Skeletal muscle tissue (tissue), 4 donors: Measurements from ENCODE around the gene SLC14A1. TPM values are rescaled to one million over a fixed set of nuclear protein-coding genes. Genes with fewer than 3 reads are reported as not detected.

Experiments used
- H3K27ac ChIP-seq: one replicate; pipeline ENCODE4 v1.7.0; 2013; ENCODE audit warnings: mild to moderate bottlenecking, low read depth, low read length, inconsistent platforms
- H3K27me3 ChIP-seq, 3 donors: one replicate each; pipeline ENCODE4 v1.7.0; 2013; ENCODE audit warnings: low read length in 3 of 3; ENCODE audit not compliant: control insufficient read depth in 3 of 3, insufficient read depth in 3 of 3
- H3K36me3 ChIP-seq, 3 donors: one replicate each; pipeline ENCODE4 v1.7.0; 2013; ENCODE audit warnings: low read length in 3 of 3; ENCODE audit not compliant: control insufficient read depth in 3 of 3, insufficient read depth in 3 of 3
- H3K4me1 ChIP-seq, 3 donors: one replicate each; pipeline ENCODE4 v1.7.0; 2013; ENCODE audit warnings: low read length in 3 of 3, mild to moderate bottlenecking in 3 of 3; ENCODE audit not compliant: control insufficient read depth in 3 of 3, insufficient read depth in 3 of 3
- H3K4me3 ChIP-seq, 3 donors: one replicate each; pipeline ENCODE4 v1.7.0; 2013; ENCODE audit warnings: low read length in 3 of 3
- H3K9ac ChIP-seq, 3 donors: one replicate each; pipeline ENCODE4 v1.7.0; 2013; ENCODE audit warnings: low read length in 3 of 3, mild to moderate bottlenecking in 3 of 3, moderate library complexity in 2 of 3, low read depth in 1 of 3
- H3K9me3 ChIP-seq, 3 donors: one replicate each; pipeline ENCODE4 v1.7.0; 2013; ENCODE audit warnings: low read length in 3 of 3; ENCODE audit not compliant: control insufficient read depth in 3 of 3
- total RNA-seq: library from RNA; depleted of rRNA; stranded (reverse); fragments of >200 nt; gene quantifications from one replicate; pipeline ENCODE4 v1.2.3, GENCODE V29; 2014
- donor health status: Osteomylitis.

Gene SLC14A1
- total RNA-seq, 1 donor from 2014 or later: 14.6 TPM

- no peaks in the 10 kb centered on the region for H3K9me3 ChIP-seq
- no peaks in the 10 kb centered on the region for H3K4me1 ChIP-seq
- H3K36me3 ChIP-seq: no peaks in the 10 kb centered on the region
- no peak overlapping the region for H3K27ac ChIP-seq
- H3K27me3 ChIP-seq: peaks cover 0 to 16% (median 5%) of the 10 kb centered on the region in 3 donors
- H3K4me3 ChIP-seq: no peak overlapping the region
- no peak overlapping the region for H3K9ac ChIP-seq
Observed at GRCh38 chr18:45719106-45719505, 4.9 kb upstream of the SLC14A1 start.

- Histone ChIP-seq H3K9ac (no peak overlapping the region), H3K27ac (no peak overlapping the region), H3K9me3 (no peaks in the 10 kb centered on the region), H3K36me3 (no peaks in the 10 kb centered on the region), H3K4me3 (no peak overlapping the region), H3K4me1 (no peaks in the 10 kb centered on the region), H3K27me3 (peaks cover 0 to 16% (median 8%) of the 10 kb centered on the region in 3 donors)
Observed at GRCh38 chr18:45722899-45723298, 1.1 kb upstream of the SLC14A1 start.

GRCh38 chr18:45724601-45725000 is 620 bp downstream of the SLC14A1 start:
- Histone ChIP-seq H3K27me3 (peaks cover 0 to 14% (median 8%) of the 10 kb centered on the region in 3 donors), H3K4me3 (no peak overlapping the region), H3K9ac (no peak overlapping the region), H3K27ac (no peak overlapping the region), H3K36me3 (no peaks in the 10 kb centered on the region), H3K9me3 (no peaks in the 10 kb centered on the region), H3K4me1 (no peaks in the 10 kb centered on the region)

GRCh38 chr18:45725336-45725735 is 1.4 kb downstream of the SLC14A1 start:
- Histone ChIP-seq H3K4me3 (no peak overlapping the region), H3K9me3 (no peaks in the 10 kb centered on the region), H3K4me1 (no peaks in the 10 kb centered on the region), H3K36me3 (no peaks in the 10 kb centered on the region), H3K27ac (no peak overlapping the region), H3K9ac (no peak overlapping the region), H3K27me3 (peaks cover 0 to 12% (median 8%) of the 10 kb centered on the region in 3 donors)

- H3K36me3 ChIP-seq: no peaks in the 10 kb centered on the region
- no peaks in the 10 kb centered on the region for H3K9me3 ChIP-seq
- peaks cover 0 to 8% (median 4%) of the 10 kb centered on the region in 3 donors for H3K27me3 ChIP-seq
- no peaks in the 10 kb centered on the region for H3K4me1 ChIP-seq
- H3K27ac ChIP-seq: no peak overlapping the region
- H3K4me3 ChIP-seq: no peak overlapping the region
- H3K9ac ChIP-seq: no peak overlapping the region
Observed at GRCh38 chr18:45726603-45727002, 2.6 kb downstream of the SLC14A1 start.

GRCh38 chr18:45727068-45727467 is 3.1 kb downstream of the SLC14A1 start:
- no peaks in the 10 kb centered on the region for H3K36me3 ChIP-seq
- no peak overlapping the region for H3K9ac ChIP-seq
- H3K27ac ChIP-seq: no peak overlapping the region
- H3K9me3 ChIP-seq: no peaks in the 10 kb centered on the region
- H3K4me1 ChIP-seq: no peaks in the 10 kb centered on the region
- no peak overlapping the region for H3K4me3 ChIP-seq
- peaks cover 0 to 5% (median 3%) of the 10 kb centered on the region in 3 donors for H3K27me3 ChIP-seq

GRCh38 chr18:45728336-45729010 is 4.5 kb downstream of the SLC14A1 start:
- no peak overlapping the region for H3K4me3 ChIP-seq
- no peaks in the 10 kb centered on the region for H3K4me1 ChIP-seq
- H3K27me3 ChIP-seq: peaks cover 0 to 3% (median 3%) of the 10 kb centered on the region in 3 donors
- H3K9ac ChIP-seq: no peak overlapping the region
- H3K27ac ChIP-seq: no peak overlapping the region
- no peaks in the 10 kb centered on the region for H3K9me3 ChIP-seq
- H3K36me3 ChIP-seq: no peaks in the 10 kb centered on the region

GRCh38 chr18:45730832-45731575 is 7.0 kb downstream of the SLC14A1 start:
- Histone ChIP-seq H3K4me3 (no peak overlapping the region), H3K4me1 (no peaks in the 10 kb centered on the region), H3K27ac (no peak overlapping the region), H3K9me3 (no peaks in the 10 kb centered on the region), H3K9ac (no peak overlapping the region), H3K36me3 (no peaks in the 10 kb centered on the region), H3K27me3 (no peaks in the 10 kb centered on the region)

GRCh38 chr18:45731716-45732115 is 7.7 kb downstream of the SLC14A1 start:
- Histone ChIP-seq H3K9ac (no peak overlapping the region), H3K27ac (no peak overlapping the region), H3K9me3 (no peaks in the 10 kb centered on the region), H3K36me3 (no peaks in the 10 kb centered on the region), H3K27me3 (no peaks in the 10 kb centered on the region), H3K4me1 (no peaks in the 10 kb centered on the region), H3K4me3 (no peak overlapping the region)

GRCh38 chr18:45733535-45733934 is 9.6 kb downstream of the SLC14A1 start:
- H3K27ac ChIP-seq: no peak overlapping the region

More at GRCh38 chr18:45733535-45733934, 9.6 kb downstream of the SLC14A1 start:
- H3K9ac ChIP-seq: no peak overlapping the region
- H3K9me3 ChIP-seq: no peaks in the 10 kb centered on the region
- H3K27me3 ChIP-seq: no peaks in the 10 kb centered on the region
- H3K36me3 ChIP-seq: no peaks in the 10 kb centered on the region
- no peak overlapping the region for H3K4me3 ChIP-seq
- H3K4me1 ChIP-seq: no peaks in the 10 kb centered on the region
